RPMI7951 (cell line): ENCODE results near the gene NELL2. TPM values are rescaled to one million over a fixed set of nuclear protein-coding genes. Genes with fewer than 3 reads are reported as not detected.
"Not testable (repeated sequence)": the region's sequence is repeated elsewhere in the genome, so short reads cannot be mapped to it uniquely, and the experiment has no call there.

ENCODE experiments used
- DNase-seq: peaks from one replicate; pipeline ENCODE4 v3.0.0-alpha.2; 2012; ENCODE audit warnings: low read depth
- total RNA-seq: library from RNA; depleted of rRNA; stranded (reverse); fragments of >200 nt; shearing (Covaris generic); gene quantifications from 2 replicates; pipeline ENCODE4 v1.2.3, GENCODE V29; 2014; rRNA removed

Gene NELL2
- under 0.01 and 1.1 TPM in 2 replicates for total RNA-seq

DNA sequence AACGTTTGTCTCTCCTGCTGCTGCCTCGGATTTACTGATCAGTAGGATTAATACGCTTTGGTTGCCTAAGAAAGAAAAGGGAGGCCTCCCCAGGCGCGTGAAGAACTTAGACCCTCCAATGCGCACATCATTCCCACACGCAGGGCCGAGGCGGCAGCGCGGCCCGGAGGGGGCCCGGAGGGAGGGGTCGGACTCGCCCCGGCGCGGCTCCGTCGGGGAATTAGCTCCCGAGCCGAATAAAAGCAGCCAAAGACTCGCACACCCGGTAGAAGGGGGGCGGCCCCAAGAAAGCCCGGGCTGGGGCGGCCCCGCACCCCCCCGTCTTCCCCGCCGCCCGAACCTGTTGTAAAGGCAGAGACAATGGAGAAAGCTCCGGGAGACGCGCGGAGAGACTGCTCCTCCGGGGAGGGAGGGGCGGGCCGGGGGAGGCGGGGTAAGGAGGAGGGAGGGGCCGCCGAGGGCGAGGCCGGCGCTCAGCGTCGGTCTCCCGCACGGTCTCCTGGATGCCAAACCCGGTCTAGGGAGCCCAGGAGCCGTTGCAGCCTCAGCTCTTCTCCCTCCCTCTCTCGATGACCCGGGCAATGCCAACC lies at the start of gene NELL2:
TSS of gene NELL2 (minus strand) at position 362 of the 590 bp plus-strand sequence. CDS start 446 bp downstream, outside the sequence.
- peak; percentile 29 for DNase-seq

DNA sequence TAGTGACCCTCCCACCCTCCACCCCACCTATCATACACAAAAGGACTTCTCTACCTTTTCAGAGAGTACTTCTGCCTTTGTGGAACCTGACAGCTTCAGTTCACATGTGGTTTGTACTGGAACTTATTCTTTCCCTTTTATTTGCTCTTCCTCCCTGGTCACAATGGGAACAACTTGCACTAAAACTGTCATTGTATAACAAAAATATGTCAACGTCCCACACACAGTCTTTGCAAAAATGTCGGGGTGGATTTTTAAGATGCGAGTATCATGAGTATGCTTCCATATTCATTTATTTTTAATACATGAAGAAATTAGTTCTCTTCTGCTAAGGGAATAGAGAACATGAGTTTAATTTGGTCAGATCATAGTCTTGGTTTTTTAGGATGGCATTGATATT lies 45.6 kb upstream of the NELL2 start:
- DNase-seq = no peak

DNA sequence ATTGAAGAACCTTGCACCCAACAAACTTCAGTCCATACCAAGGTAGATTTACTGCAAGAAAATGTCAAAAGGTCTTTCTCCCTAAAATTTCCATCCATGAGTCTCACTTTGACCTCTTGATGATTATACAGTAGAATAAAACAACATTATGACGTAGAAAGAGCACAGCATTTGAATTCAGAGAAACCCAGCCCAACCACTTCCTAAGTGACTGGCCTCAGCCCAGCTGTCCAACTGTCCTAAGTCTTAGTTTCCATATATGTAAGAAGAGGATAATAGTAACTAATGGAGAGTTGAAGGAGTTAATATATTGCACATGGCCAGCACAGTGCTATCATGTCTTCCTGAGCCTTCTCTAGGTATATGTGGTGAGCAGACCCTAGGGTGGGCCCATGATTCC lies 41.0 kb upstream of the NELL2 start:
- DNase-seq = no peak

DNA sequence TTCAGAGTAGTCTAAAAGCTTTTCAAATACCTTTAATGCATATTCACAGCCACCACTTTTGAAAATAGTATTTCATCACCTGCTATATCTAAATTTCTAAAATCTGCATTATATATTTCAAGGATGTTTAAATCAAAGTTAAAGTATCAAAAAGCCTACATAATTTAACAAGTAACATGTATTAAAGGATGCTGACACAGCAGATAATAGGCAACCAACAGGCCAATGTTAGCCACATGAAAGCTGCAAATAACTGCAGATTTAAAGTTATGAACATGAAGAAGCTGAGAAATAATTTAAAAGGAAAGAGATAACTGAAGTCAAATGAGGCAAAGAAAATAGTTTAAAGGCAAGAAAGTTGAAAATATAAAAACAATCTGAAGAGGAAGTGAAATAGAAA lies 39.8 kb upstream of the NELL2 start:
- DNase-seq = no peak

DNA sequence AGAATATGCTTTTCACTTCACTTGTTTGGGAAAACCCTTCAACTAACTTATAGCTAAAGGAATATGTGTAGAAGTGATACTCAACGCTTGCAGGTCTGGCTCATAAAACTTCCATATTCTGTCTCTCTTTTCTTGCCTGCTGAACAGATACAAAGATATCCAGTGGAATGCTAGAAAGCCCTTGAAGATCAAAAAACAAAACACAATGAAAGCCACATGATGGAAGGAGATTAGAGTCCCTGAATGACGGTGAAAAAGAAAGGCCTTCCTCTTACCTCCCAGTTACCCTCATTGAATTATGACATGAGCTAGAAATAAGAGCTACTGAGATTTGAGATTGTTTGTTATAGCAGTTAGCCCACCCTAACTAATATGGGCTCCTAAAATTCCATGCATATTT lies 28.2 kb upstream of the NELL2 start:
- no peak for DNase-seq

DNA sequence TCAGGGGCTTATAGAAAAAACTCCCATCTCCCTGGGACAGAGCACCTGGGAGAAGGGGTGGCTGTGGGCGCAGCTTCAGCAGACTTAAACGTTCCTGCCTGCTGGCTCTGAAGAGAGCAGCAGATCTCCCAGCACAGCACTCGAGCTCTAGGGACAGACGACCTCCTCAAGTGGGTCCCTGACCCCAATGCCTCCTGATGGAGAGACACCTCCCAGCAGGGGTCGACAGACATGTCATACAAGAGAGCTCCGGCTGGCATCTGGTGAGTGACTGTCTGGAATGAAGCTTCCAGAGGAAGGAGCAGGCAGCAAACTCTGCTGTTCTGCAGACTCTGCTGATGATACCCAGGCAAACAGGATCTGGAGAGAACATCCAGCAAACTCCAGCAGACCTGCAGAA lies 22.0 kb upstream of the NELL2 start:
- DNase-seq = not testable (repeated sequence)

DNA sequence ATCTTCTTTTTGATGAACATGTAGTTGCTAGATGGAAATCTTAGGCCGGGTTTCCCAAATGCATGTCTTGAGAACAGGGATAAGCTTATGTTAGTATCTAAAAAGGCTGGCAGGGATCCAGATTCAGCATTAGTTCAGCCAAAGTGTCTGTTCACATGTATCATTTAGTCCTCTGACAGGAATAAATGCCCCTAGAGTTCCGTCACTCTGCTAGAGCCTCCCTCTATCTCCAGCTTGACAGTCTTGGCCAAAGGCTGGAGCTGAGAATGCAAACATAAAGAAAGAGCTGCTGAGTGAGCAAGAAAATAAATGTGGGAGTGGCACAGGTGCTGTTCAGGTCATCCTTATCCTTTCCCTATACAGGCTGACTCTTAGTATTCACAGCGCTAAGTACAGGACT lies 13.8 kb upstream of the NELL2 start:
- no peak for DNase-seq

DNA sequence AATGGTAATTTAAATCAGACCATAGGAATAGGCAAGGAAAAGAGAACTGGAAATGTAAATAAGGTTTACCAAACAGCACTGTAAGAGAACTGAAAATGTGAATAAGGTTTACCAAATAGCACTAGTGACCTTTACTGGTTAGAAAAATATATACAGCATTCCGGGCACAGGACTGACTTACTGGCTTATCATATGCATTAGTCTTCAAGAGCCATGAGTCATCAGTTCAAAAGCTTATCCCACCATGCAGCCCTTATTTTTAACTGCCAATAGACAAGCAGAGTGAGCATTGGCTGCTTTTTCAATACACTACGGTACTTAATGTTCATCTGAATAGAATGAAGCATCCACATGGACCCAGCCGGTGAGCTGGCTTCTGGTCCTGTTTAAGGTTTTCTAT lies 13.0 kb upstream of the NELL2 start:
- no peak for DNase-seq

DNA sequence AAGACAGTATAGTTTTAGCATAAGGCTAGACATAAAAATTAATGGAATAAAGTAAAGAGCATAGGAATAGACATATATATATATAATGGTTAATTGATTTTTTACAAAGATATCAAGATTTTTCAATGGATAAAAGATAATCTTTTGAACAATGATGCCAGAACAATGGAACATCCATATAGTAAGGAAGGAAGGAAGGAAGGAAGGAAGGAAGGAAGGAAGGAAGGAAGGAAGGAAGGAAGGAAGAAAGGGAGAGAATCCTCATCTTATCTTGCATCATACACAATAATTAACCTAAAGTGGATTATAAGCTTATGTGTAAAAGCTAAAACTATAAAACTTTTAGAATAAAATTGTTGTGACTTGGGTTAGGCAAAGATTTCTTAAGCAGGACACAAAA lies 9.8 kb upstream of the NELL2 start:
- DNase-seq = no peak

DNA sequence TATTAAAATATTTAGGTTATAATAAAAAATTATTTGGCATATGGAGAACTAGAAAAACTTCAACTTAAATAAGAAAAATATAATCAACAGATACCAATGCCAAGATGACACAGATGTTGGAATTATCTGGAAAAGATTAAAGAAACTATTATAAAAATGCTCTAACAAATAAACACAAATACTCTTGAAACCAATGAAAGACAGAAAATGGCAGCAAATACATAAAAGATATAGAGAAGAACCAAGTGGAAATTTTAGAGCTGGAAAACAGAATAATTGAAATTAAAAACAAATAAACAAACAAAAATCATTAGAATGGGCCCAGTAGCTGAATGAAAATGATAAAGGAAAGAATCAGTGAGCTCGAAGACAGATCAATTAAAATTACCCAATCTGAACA lies 5.1 kb upstream of the NELL2 start:
- no peak for DNase-seq

DNA sequence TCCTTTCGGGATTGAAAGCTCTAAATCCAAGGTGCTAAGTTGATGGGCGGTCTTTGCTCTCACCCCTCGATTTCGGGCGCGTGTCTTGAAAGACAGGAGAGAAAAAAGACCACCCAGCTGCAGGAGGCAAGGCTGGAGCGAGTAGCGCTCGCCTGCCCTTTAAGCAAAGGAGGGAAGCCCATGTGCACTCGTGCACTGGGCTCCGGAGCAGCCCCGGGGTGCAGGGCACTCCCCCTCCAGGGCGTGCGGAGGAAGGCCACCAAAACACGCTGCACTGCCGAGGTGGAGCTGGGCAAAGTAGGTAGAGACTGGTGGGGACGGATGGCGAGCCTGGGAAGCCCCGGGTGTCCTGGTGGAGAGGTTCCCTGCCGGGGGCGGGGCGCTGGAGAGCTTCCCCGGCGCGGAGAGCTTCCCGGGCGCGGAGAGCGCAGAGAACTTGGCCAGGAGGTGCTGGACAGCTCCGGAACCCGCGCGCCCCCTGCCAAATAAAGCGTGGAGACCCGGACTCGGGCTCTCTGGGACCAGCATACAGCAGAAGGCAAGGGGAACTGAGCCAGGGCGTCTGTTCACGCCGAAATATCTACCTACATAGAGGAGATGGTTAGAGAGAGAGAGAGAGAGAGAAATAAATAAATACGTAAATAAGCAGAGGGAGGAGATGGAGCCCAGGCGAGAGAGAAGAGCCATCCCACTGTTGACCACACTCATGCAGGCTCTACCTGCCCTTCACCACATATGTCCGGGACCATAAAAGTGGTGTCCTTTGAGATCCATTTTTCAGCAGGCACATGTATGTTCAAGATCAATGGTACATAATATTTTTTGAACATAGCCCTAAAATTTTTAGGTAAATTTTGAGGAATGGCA lies 662 bp upstream of the NELL2 start:
- DNase-seq = peak; percentile 3

DNA sequence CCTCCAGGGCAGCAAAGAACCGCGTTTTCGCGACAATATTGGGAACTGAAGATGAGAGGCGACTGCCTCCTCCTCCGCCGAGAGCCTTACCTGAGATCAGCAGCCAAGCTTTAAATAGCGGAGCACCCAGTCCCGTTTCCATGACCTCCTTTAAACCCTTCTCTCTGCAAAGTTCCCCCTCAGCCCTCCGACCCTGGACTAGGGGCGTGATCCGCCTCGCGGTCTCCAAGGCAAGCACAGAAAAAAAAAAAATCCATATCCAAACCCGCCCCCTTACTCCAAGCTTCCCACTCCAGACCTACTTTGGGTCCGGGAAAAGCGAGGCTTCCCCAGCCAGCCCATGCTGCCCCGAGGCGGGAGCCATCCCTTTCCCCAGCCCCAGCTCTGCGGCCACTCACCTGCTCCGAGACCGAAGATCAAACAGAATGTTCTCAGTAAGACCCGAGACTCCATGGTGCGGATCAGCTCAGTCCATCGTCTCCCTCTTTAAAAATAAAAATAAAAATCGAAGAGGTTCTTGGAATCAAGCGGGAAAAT lies 630 bp downstream of the NELL2 start:
- no peak for DNase-seq

DNA sequence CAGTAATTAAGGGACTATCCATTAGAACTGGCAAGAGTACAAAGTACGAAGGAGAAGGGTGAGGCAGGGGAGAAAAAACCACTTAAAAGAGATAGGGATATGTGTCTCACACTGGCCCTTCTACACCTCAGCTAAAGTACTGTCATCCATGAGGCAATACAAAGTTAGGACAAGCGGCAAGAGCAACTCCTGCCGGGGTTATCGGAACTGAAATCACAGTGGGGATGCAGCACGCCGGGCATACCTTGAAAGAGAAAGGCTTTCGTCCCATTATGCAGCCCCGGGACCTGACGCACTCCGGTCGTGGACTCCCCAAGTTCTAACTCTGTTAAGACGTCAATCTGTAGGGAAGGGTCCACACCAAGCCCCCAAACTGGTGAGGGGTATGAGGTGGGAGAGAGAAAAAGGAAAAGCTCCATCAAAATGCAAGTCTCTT lies 1.1 kb downstream of the NELL2 start:
- DNase-seq = no peak

DNA sequence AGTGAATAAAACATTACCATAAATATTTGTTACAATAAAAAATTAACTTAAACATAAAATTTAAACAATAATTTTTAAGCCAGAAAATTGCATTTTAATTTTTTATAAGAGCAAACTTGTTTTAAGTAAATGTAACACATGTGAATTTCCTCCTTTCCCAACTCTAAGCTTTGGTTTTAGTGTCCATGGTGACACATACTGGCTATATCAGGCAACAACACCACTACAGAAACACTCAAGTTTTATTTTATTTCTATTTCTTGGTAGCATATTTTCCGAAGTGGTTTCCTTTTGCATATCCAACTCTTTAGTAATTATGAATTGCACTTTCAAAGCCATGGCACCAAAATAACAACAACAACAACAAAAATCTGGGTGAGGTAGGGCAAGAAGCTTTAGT lies 2.2 kb downstream of the NELL2 start:
- DNase-seq = peak; percentile 1

DNA sequence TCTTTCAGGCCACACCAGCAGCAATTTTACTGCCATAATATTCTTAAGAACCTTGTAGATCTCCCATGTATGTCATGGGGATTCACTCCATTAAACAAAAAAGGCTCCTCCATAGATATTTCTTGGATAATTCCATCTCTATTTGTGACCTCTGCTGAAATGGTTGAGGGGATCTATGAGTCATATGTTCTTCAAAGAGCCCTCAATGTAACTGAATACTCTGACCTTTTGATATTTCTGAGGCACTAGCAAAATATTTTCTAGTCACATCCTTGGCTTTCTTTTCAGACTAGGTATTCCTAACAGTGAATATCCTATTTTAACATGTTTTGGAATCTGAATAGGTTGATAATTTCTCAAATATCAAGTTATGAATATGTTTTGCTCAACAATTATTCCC lies 6.6 kb downstream of the NELL2 start:
- no peak for DNase-seq

DNA sequence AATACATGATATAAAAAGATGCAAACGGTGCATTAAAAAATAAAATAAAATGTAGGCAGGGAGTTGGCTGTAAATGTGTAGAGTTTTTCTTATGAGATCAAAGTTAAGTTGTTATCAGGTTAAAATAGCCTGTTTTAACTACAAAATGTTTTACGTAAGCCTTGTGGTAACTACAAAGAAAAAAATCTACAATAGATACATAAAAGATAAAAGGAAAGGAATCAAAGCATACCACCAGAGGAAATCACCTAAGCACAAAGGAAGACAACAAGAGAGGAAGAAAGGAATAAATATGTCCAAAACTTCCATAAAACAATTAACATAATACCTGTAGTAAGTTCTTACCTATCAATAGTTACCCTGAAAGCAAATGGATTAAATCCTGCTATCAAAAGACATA lies 12.2 kb downstream of the NELL2 start:
- DNase-seq = no peak

DNA sequence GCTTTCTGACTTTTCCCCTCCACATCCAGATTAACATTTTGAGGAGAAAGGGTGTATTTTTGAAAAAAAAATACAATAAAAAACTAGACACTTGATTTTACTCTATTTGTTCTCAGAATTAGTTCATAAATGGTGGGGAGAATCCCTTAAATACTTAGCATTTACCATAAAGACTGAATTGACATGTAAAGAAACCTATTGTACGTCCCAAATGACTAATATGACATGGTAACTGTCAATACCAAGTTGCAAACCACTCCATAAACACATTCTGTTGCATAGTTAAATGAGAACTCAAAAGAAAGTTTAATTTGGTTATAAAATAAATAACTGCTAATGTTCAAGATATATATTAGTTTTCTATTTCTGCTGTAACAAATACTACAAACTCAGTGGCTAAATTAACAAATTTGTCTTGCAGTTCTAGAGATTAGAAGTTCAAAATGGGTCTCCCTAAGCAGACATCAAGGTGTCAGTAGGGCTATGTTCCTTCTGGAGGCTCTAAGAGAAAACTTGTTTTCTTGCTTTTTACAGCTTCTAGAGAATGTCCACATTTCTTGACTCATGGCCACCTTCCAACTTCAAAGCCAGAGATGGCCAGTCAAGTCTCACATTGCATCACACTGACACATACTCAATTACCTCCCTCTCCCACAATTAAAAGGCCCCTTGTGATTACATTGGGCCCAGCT lies 16.0 kb downstream of the NELL2 start:
- no peak for DNase-seq

DNA sequence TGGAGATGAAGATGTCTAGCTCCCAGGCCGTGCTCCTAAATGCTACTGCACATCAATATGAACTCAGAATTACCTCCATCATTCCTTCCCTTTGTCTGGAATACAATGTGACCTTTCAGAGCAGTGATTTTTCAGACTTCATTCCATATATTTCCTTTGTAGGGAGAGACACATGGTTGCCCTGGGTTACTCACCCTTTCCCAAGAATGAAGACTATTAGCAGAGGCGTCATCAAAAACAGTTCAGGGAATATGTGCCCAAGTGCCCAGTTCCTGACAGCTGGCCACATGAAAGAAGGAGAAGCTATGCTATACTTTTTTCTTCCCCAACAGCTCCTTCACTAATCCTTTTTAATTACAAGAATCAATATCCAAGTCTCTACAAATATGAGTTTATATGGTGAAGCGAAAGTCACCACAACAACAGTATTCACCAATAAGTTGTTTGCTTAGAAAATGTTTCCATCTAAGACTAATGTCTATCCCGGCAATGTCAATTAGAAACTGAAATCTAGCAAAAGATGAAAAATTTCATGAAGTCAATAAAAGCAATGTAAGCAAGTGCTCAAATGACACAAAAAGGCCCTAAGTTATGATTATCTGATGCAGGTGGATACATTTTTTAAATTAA lies 17.8 kb downstream of the NELL2 start:
- DNase-seq = no peak

DNA sequence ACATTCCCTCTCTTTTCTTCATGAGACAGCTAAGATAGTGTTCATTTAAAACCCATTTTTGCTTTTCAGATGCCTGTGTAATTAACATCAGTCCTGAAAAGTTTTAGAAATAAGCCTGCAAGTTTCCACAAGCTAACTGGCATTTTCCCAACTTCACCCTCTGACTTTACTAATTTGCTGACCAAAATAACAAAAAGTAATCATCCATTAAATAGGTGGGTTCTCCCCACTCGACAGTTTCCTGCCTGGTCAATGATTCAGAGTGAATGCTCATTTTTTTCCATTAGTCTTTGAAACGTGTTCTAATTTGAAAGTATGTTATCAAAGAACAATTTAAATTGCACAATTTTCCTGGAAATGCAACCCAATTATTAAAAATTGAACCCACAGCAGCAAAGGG lies 23.6 kb downstream of the NELL2 start:
- DNase-seq = no peak

DNA sequence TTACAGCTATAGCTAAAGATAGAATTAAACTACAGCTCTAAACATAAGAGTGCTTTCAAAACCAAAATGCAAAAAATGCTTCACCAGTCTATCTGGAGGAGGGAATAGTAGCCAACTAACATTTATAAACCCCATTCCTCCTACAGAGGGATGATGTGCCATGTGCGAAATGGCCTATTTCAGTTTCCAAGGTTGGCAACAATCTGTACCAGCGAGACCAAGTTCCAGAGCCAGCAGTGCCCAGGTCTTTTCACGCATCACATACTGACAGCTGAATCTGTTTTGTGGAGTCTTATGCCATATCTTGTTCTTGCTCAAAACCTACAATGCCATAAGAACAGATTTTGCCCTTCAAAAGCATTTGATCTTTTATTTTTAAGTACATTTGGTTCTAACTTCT lies 24.5 kb downstream of the NELL2 start:
- DNase-seq = no peak

DNA sequence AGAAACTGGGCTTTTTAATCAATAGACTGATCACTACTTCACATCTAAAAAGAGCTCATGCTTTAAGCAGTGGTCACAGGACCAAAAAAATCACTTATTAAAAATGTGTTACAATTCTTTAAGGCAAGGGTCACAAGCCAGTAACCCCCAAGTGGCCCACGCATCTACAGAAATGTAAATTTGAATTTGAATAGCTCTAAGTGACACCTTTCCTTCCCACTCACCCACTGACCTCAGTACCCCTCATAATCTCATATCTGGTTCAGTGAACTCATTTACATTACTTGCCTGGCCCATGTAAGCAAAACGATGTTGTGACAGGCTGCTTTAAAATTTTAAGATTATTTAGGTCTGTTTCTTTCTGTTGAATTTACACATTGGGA lies 27.4 kb downstream of the NELL2 start:
- no peak for DNase-seq
